Measurements from ENCODE around the gene BCCIP.

Gene BCCIP

GRCh38 chr10:125799451-125800182 lies 23.7 kb upstream of the BCCIP start:
- DNase-seq: no peak

DNA sequence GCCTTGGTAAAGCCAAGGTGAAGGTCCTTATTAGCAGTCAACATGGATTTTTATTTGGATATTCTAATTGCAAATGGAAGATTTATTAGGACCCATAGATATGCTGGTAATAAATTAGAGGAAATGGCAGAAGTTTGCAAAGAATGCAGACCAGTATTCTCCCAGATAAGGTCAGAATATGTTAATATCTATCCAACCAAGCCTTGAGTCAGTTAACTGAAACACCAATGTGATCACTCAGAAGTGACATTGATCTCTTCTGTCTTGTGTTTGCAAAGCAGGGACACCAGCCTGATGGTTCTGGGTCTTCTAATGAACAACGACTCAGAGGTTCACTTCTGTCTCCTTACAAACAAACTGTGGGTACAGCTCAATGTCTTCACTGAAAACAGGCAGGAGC lies 21.8 kb upstream of the BCCIP start:
- DNase-seq: no peak

DNA sequence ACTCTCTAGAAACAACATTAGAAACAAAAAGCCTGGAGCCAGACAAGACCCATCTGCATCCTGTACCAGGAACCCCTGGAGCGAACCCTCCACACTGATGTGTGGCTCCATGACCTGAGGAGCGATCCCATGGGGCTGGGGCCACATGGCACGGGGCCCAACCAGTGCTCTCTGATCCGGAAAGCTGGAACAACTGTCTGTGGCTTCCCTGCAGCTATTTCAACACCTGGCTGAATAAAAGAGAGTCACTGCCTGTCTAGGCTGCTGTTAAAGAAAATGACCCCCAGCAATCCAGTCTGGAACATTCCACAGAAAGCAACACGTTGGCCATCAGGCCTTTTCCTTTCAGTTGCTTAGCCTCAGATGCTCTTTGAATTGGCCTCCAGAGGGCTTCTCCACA lies 21.2 kb upstream of the BCCIP start:
- DNase-seq: peak; percentile 15

DNA sequence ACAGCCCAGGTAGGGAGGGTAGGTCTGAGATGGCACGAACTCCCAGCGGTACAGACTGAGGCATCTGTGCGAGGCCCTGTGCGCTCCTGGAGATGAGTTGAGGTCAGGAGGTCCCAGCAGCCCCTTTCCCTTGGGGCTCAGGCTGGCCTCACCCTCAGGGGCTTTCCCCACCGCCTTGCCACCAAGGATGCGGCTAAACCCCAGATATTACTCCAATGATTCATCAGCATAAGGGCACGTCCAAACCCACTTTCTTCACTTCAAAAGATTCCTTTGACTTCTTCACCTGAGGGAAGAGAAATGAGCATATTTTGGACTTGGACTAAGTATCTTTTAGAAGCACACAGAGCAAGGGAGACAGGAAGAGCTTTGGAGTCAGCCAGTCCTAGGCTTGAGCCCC lies 20.6 kb upstream of the BCCIP start:
- no peak for DNase-seq

- DNase-seq: no peak
Observed at GRCh38 chr10:125808047-125808446, 15.3 kb upstream of the BCCIP start.

- DNase-seq: no peak
Observed at GRCh38 chr10:125811251-125811650, 12.1 kb upstream of the BCCIP start.

DNA sequence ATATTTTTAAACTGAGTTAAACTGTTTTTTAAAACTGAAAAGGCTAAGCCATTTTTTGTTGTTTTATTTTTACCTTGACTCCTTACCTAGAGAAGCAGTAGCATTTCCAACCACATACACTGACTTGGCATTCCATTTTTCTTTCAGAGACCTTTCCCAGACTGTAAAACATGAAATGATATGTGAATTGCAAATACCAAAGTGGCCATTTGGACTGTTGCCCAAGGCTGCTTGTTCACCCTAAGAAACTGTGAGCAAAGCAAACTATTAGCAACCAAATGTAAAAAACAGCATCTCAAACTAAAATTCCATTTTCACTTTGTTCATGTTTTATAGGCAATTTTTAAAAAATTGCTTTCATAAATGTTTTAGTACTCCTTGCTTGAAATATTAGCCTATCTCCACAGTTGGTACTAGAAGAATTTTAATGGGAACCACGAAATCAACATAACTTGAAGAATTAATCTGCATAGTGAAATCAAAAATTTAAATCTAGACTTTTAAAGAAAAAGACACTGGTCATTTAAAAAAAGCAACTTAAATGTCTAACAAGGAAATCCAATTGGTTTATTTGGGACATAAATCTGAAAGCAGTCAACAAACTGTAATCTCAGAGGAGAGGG lies 11.1 kb upstream of the BCCIP start:
- DNase-seq: peak; percentile 14

- no peak for DNase-seq
Observed at GRCh38 chr10:125815764-125816163, 7.6 kb upstream of the BCCIP start.

DNA sequence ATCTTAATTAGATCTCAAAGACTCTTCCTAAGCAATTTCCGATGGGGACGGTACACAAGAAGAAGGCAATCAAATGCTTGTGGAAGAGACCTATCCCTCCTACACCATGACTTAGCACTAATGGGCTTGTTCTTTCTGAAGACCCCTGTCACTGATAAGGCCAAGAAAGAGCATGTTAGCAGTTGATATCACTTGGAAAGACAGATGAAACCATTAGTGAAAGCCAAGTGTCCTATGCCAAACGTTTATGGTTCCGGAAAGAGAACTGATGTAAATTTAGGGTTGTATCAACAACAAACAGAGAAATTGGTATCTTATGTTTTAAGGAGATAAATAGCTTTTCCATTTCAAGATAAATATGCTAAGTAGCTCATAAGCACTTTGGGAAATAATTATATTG lies 6.8 kb upstream of the BCCIP start:
- no peak for DNase-seq

- no peak for DNase-seq
Observed at GRCh38 chr10:125817337-125817946, 5.9 kb upstream of the BCCIP start.

DNA sequence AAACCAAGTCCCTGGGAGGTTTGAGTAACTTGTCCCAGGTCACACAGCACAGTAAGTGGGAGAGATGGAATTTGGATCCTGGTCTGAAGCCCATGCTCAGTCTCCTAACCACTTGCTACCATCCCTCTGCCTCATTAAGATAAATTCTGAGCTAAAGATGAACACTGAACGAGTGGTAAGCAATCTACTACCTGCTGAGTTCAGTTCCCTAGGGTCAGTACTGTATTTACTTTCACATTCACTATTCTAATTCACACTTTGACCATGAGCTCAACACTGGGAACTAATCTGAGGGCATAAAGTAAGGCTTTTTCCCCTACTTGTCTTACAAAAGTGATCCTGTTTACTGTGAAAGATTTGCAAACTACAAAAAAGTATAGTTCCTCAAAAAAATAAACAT lies 2.6 kb upstream of the BCCIP start:
- no peak for DNase-seq

- DNase-seq: no peak
Observed at GRCh38 chr10:125823663-125824251, 411 bp downstream of the BCCIP start.

- no peak for DNase-seq
Observed at GRCh38 chr10:125824736-125825135, 1.4 kb downstream of the BCCIP start.

DNA sequence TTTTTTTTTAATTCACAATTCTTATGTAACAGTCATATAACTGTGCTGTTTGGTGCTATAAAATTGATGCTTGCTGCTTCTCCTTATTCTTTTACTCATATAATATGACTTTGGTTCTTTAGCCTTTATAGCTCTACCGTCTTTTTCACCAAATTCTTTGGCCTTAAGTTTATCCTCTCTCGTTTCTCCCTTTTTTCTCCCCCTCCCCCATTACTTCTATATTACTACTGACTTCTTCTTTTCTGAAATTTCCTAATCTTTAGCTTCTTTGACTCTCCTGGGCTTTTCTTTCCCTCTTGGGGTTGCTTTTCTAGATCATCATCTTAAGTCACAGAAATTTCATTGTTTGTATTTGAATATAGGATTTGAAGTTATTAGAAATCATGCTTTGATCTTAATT lies 3.8 kb downstream of the BCCIP start:
- no peak for DNase-seq

DNA sequence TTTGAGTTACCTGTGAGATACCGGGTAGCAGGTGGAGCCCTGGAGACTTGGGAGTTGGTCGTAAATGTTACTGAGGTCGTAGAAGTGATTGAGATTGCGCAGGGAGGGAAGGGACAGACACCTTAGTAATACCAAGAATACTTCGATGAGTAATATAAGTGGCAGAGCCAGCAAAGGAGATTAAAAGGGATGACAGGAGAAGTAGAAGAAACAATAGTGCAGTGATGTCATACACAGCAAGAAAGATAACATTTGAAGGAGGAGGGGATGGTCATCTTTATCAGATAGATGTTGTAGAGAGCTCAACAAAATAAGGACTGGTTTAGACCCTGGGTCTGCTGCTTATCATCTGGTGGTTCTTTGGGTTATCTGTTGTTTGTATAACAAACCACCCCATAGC lies 5.0 kb downstream of the BCCIP start:
- DNase-seq: no peak

DNA sequence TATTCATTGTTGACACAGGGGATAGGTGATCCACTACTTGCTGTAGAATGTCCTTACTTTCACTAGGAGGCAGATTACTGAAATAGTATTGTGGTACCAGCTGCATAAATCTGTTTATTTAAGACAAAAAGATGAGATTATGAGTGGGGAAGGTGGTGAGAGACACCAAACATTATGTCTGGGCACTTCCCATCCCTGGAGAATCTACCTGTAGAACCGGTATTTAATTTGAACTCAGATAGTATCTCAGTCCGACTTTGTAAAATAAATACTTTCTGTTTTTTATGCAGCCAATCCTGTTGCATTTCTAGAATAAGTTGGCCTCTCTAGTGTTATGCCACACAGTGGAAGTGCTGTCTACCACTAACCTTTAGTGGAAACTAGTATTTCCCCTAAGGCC lies 13.4 kb downstream of the BCCIP start:
- no peak for DNase-seq

GRCh38 chr10:125838802-125839575 lies 15.6 kb downstream of the BCCIP start:
- peak; percentile 90 for DNase-seq

- DNase-seq: no peak
Observed at GRCh38 chr10:125840406-125840805, 17.1 kb downstream of the BCCIP start.

GRCh38 chr10:125840955-125841354 lies 17.6 kb downstream of the BCCIP start:
- DNase-seq: no peak

- no peak for DNase-seq
Observed at GRCh38 chr10:125843603-125844329, 20.4 kb downstream of the BCCIP start.

- no peak for DNase-seq
Observed at GRCh38 chr10:125844751-125845221, 21.4 kb downstream of the BCCIP start.

DNA sequence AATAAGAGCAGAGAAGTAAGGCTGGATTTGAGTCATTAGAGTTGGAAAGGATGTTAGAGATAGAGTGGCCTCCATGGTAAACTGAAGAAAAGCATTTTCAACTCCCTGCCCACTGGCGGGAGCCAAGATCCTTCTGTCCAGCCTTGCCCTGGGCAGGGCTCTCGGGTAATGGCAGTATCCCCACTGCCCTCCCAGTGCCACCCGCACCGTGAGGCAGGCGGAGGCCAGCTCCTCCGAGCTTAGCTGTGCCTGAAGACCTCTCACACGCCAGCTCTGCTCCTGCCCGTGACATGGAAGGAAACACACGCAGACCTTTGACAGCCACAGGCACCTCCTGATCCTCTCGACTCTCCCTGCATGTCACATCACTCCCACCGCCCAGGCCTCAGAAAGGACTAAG lies 22.3 kb downstream of the BCCIP start:
- no peak for DNase-seq
